D721Med (cell line): Measurements from ENCODE around the gene RPL31.

ENCODE experiments used
- DNase-seq: peaks from one replicate; pipeline ENCODE4 v3.0.0; 2011; ENCODE audit warnings: low spot score; ENCODE audit not compliant: insufficient read length
- FAIRE-seq: peaks from 2 replicates; lab custom pipeline; 2011; peaks lifted over from hg19 to GRCh38; lab: Jason Lieb, UNC
- TF ChIP-seq, protein P1 (sequence below): IDR thresholded peaks from 2 replicates; pipeline ENCODE4 v1.5.1; 2012; ENCODE audit warnings: mild to moderate bottlenecking, control low read depth; ENCODE audit not compliant: insufficient read depth; ENCODE audit errors: missing control alignments

Gene RPL31

DNA sequence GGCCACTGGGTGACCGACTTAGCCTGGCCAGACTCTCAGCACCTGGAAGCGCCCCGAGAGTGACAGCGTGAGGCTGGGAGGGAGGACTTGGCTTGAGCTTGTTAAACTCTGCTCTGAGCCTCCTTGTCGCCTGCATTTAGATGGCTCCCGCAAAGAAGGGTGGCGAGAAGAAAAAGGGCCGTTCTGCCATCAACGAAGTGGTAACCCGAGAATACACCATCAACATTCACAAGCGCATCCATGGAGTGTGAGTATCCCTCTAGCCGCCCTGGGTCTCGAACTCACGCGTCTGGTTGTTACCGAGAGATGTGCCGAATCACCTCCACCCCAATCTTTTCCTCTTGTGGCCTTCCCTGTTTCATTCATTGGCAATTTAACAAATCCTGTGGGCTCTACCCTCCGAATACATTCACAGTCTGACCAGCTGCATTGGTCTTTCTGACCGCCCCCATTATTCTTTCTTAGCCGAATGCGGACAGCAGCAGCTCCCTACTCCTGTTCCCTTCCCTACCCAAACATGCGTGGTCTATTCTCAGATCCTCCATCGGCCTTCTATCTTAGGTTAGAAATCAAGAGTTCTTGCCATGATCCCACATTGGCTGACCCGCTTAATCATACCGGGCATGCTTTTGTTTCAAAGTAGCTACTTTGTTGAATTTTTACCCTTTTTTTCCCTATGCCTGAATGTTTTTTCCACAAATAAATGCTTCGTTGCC lies 631 bp downstream of the RPL31 start:
- DNase-seq = no peak
- no peak for FAIRE-seq
- TF ChIP-seq, protein P1, sequence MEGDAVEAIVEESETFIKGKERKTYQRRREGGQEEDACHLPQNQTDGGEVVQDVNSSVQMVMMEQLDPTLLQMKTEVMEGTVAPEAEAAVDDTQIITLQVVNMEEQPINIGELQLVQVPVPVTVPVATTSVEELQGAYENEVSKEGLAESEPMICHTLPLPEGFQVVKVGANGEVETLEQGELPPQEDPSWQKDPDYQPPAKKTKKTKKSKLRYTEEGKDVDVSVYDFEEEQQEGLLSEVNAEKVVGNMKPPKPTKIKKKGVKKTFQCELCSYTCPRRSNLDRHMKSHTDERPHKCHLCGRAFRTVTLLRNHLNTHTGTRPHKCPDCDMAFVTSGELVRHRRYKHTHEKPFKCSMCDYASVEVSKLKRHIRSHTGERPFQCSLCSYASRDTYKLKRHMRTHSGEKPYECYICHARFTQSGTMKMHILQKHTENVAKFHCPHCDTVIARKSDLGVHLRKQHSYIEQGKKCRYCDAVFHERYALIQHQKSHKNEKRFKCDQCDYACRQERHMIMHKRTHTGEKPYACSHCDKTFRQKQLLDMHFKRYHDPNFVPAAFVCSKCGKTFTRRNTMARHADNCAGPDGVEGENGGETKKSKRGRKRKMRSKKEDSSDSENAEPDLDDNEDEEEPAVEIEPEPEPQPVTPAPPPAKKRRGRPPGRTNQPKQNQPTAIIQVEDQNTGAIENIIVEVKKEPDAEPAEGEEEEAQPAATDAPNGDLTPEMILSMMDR = no peak

DNA sequence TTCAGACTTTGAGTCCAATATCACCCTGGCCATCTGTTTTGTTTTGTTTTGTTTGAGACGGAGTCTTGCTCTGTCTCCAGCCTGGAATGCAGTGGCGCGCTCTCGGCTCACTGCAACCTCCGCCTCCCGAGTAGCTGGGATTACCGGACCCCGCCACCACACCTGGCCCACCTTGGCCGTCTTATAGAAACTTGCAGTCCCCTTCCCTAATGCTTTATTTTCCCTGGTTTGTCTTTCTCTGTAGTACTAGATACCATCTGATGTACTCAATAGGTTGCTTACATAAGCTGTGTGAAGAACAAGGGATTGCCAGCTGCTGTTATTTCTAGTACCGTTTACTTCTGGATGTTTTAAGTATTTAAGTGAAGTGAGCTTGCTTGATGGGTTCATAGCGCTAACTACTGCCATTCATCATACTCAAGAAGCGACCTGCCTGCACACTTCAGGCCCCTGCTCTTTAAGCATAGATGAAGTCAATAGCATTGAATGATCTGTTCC lies 1.2 kb downstream of the RPL31 start:
- DNase-seq (no peak), FAIRE-seq (no peak)
- TF ChIP-seq, protein P1 = no peak

DNA sequence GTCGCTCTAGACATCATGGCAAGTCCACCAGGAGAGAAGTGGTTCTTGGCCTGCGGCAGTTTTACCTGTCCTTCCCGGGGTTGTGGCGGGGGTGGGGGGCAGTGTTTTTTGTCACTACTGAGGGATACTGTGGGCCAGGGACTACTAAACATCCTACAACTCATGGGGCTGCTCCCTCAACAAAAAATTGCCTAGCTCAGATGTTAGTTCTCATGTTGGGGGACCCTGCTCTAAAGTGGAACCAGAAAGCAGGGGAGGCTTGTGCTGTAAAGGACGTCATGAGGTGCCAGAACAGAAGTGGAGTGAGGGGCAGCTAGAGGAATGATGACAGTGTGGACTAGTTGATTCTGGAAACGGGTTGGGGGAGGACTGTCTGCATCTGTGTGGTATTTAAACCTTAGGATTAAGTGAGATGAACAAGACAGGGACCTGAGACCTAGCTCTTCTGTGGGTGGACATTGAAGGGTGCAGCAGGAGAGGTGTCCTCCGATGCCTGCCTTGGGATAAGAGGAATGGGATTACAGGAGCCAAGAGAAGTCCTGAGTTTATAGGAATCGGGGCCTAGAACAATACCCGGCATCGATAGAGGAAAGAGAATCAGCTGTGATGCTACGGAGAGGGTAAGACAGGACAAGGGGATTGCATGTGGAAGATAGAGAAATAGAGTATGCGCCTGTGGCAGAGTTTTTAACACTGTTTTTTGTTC lies 2.7 kb downstream of the RPL31 start:
- TF ChIP-seq, protein P1 = no peak
- FAIRE-seq = no peak
- no peak for DNase-seq

DNA sequence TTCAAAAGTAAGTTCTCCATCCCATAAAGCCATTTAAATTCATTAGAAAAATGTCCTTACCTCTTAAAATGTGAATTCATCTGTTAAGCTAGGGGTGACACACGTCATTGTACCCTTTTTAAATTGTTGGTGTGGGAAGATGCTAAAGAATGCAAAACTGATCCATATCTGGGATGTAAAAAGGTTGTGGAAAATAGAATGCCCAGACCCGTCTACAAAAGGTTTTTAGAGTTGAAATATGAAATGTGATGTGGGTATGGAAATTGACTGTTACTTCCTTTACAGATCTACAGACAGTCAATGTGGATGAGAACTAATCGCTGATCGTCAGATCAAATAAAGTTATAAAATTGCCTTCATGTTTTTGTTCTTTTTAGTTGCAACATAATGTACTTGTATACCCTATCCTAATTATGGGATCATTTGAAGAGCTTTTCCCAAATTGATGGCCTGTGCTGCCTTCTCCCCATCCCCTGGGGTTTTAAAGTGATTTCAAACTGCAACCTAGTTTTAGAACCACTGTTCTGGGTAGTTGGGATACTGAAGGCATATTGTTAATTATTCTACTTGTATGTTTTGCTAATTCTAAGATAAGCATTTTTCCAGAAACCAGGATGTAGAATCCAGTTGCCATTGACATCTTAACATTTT lies 4.1 kb downstream of the RPL31 start:
- TF ChIP-seq, protein P1 = no peak
- DNase-seq (no peak), FAIRE-seq (no peak)

DNA sequence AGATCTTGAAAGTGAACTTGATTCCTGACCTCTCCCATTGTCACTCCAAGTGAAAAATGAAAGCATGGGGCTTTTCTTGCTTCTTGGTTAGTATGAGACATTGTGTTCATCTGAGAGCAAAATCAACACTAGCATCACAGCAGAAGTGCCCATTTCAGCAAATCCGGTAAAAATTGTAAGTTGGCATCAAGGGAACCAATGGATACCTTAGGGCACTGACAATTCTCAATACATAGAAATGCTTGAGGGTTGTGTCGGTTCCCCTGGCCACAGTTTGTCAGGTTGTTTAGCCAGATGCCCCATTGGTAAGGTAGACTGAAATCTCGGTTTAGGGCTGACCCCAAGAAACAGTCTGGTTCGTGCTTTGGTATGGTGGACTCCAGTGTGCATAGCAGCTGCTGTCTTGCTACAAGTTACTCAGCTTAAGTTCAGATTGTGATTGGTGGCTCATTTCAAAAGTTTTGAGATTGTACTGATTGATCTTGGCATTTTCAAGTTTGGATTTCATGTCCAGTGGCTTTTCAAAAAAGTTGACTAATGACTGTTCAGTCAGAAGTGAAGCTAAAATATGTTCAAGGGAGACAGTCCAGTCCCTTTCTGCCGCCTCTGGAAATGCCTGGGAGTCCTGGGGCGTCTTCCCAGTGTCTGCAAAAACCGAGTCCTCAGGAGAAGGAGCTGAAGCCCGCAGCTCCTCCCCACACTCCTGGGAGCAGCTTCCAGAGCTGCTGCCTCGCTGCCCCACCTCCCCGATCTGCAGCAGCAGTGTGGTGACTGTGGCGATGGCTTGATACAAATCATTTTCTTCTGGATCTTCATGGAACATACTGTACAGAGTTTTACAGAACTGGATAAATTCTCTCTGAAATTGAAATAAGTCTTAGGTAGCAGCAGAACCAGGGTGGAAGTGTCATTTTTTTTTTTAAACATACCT lies 5.6 kb downstream of the RPL31 start:
- no peak for FAIRE-seq
- no peak for DNase-seq

DNA sequence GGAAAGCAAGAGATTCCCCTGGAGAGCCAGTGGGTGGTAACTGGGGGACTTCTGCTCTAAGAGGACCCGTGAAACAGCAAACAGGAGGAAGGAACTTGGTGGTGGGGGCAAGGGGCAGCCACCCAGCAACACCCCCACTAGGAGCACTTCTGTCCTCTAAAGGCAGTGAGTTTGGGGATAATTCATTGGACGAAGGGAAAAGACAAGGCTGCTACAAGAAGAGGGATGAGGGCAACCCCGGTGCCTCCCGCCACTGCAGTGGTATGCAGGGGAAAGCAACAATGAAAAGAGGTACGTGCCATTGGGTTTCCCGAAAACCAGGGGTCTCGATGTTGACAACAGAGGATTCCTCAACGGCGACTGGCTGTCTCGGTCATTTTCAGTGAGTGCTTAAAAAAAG lies 9.1 kb downstream of the RPL31 start:
- TF ChIP-seq, protein P1 = no peak
- DNase-seq (no peak), FAIRE-seq (no peak)

More for the DNA sequence above, 5.6 kb downstream of the RPL31 start:
- TF ChIP-seq, protein P1 = no peak
